Left lung (tissue), 10 donors: ENCODE measurements around the gene ARL2BP. TPM values are rescaled to one million over a fixed set of nuclear protein-coding genes. Genes with fewer than 3 reads are reported as not detected.

Experiments used
- ATAC-seq: fragments of 200-7000 bp; cut with Tn5 transposase; one replicate; pipeline ENCODE4 v1.9.1; 2020; ENCODE audit warnings: moderate library complexity
- DNase-seq, 4 donors: peaks; one replicate each; pipeline ENCODE4 v3.0.0-alpha.2; 2013 to 2020
- H3K27ac ChIP-seq, 2 donors: fragments of 200-600 bp; sonication (generic) in 1 of 2; one replicate each; pipeline versions ENCODE4 v1.5.0 to v1.8.0; 2020 to 2021
- H3K27me3 ChIP-seq, 2 donors: fragments of 200-600 bp; sonication (generic) in 1 of 2; one replicate each; pipeline versions ENCODE4 v1.5.0 to v1.8.0; 2020 to 2021
- H3K36me3 ChIP-seq, 2 donors: fragments of 200-600 bp; sonication (generic) in 1 of 2; one replicate each; pipeline versions ENCODE4 v1.5.0 to v1.8.0; 2020 to 2021
- H3K4me1 ChIP-seq, 2 donors: fragments of 200-600 bp; one replicate each; pipeline ENCODE4 v1.8.0; 2021
- H3K4me3 ChIP-seq, 2 donors: fragments of 200-600 bp; sonication (generic) in 1 of 2; one replicate each; pipeline versions ENCODE4 v1.5.0 to v1.8.0; 2020 to 2021; ENCODE audit warnings: mild to moderate bottlenecking in 1 of 2
- H3K9me3 ChIP-seq, 2 donors: fragments of 200-600 bp; sonication (generic) in 1 of 2; one replicate each; pipeline versions ENCODE4 v1.5.0 to v1.8.0; 2020 to 2021
- CTCF ChIP-seq, 2 donors: fragments of 200-600 bp; sonication (generic) in 1 of 2; IDR thresholded peaks; one replicate each; pipeline versions ENCODE4 v1.5.0 to v1.8.0; 2021; ENCODE audit warnings: antibody characterized with exemption in 2 of 2
- intact Hi-C, 2 donors: fragments of 100-400 bp; cut with DNase I; formaldehyde crosslinking; loops; one replicate each; pipeline versions ENCODE4 v1.11.2 to v1.14.2; 2022
- polyA plus RNA-seq, 6 donors: library from polyadenylated mRNA; unstranded; fragments of 120-200 nt; gene quantifications; one replicate each; pipeline ENCODE4 v1.2.1, GENCODE V29; 2013; ENCODE audit not compliant: insufficient read length in 6 of 6
- total RNA-seq, 2 donors: library from RNA; stranded (reverse); fragmentation: NEBNext Ultra II Directional; extraction: Animal tissue kit (Norgen Biotek cat#: 25700); gene quantifications; one replicate each; pipeline ENCODE4 v1.2.1, GENCODE V29; 2021
- donor health status: DM: no; HTN: yes; CAD: no.
- donor health status: DM: no; HTN: no; CAD: no.

ARL2BP gene
- total and polyA plus RNA-seq, 8 donors, result 51.4 to 76.1 (median 67.4) TPM

DNA sequence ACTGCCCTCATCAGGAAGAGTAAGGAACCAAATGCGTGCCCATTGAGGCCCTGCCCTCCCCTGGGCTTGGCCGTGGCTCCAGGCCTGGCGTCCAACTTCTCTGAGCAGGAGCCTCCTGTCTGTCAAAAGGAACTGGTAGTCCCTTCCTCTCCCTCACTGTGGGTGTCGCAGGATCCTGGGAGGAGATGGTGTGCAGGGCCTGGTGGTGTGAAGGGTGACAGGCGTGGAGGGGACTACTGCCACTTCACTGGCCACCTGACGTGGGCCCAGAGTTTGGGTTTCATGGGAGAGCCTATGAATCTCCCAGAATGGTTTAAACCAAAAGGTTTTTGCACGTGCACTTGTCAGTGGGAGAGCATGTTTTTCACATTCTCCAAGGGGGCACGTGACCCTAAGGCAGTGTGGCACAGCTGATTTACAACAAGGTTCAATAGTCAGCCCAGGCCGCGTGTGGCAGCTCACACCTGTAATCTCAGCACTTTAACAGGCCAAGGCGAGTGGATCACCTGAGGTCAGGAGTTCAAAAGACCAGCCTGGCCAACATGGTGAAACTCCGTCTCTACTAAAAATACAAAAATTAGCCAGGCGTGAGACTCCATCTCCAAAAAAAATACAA lies 12.5 kb downstream of the ARL2BP start:
- H3K9me3 ChIP-seq, result no peaks in the 10 kb centered on the region
- peaks cover 0 to 55% of the 10 kb centered on the region in 2 donors for H3K36me3 ChIP-seq
- H3K4me3 ChIP-seq, result no peak overlapping the region
- no peak for TF ChIP-seq CTCF (IDR thresholded peaks at IDR 0.05)
- no peak for ATAC-seq
- no peaks in the 10 kb centered on the region for H3K27me3 ChIP-seq
- no peak overlapping the region for H3K27ac ChIP-seq
- H3K4me1 ChIP-seq, result peaks cover 0 to 10% of the 10 kb centered on the region in 2 donors
- peak in 1 of 4 donors; percentile 41 for DNase-seq
- intact Hi-C loops, result no loop called here

GRCh38 chr16:57258226-57258909 lies 13.3 kb downstream of the ARL2BP start:
- Histone ChIP-seq H3K27ac (no peak overlapping the region), H3K36me3 (peaks cover 0 to 47% of the 10 kb centered on the region in 2 donors), H3K4me1 (peaks cover 0 to 10% of the 10 kb centered on the region in 2 donors), H3K27me3 (no peaks in the 10 kb centered on the region), H3K9me3 (no peaks in the 10 kb centered on the region), H3K4me3 (no peak overlapping the region)
- no peak for DNase-seq
- intact Hi-C loops, result no loop called here
- TF ChIP-seq CTCF (IDR thresholded peaks at IDR 0.05), result no peak
- ATAC-seq, result no peak

GRCh38 chr16:57258910-57259475 lies 13.9 kb downstream of the ARL2BP start:
- ATAC-seq, result no peak
- H3K27me3 ChIP-seq, result no peaks in the 10 kb centered on the region
- intact Hi-C loops, result no loop called here
- peak in 1 of 4 donors; percentile 4 for DNase-seq
- no peak for TF ChIP-seq CTCF (IDR thresholded peaks at IDR 0.05)
- H3K36me3 ChIP-seq, result peaks cover 0 to 41% of the 10 kb centered on the region in 2 donors
- H3K9me3 ChIP-seq, result no peaks in the 10 kb centered on the region
- peaks cover 0 to 10% of the 10 kb centered on the region in 2 donors for H3K4me1 ChIP-seq
- H3K4me3 ChIP-seq, result no peak overlapping the region
- H3K27ac ChIP-seq, result peak overlapping the region in 1 of 2 donors; percentile 28

GRCh38 chr16:57260294-57260929 lies 15.4 kb downstream of the ARL2BP start:
- Histone ChIP-seq H3K9me3 (no peaks in the 10 kb centered on the region), H3K36me3 (peaks cover 0 to 27% of the 10 kb centered on the region in 2 donors), H3K4me1 (peaks cover 0 to 16% of the 10 kb centered on the region in 2 donors), H3K27me3 (no peaks in the 10 kb centered on the region), H3K27ac (peak overlapping the region; percentile 65 to 68), H3K4me3 (no peak overlapping the region)
- intact Hi-C loops, result no loop called here
- TF ChIP-seq CTCF (IDR thresholded peaks at IDR 0.05), result no peak
- DNase-seq (peak in 1 of 4 donors; percentile 31), ATAC-seq (no peak)

GRCh38 chr16:57261806-57262205 lies 16.7 kb downstream of the ARL2BP start:
- TF ChIP-seq CTCF (IDR thresholded peaks at IDR 0.05), result no peak

More at GRCh38 chr16:57261806-57262205, 16.7 kb downstream of the ARL2BP start:
- Histone ChIP-seq H3K4me1 (peaks cover 12 to 29% of the 10 kb centered on the region in 2 donors), H3K9me3 (no peaks in the 10 kb centered on the region), H3K27me3 (no peaks in the 10 kb centered on the region), H3K36me3 (peaks cover 0 to 13% of the 10 kb centered on the region in 2 donors), H3K27ac (no peak overlapping the region), H3K4me3 (no peak overlapping the region)
- ATAC-seq (no peak), DNase-seq (peak in 1 of 4 donors; percentile 6)
- intact Hi-C loops, result no loop called here
